Measurements from ENCODE around the gene DZIP1L.
"Not testable (repeated sequence)": the region's sequence is repeated elsewhere in the genome, so short reads cannot be mapped to it uniquely, and the experiment has no call there.

- TF ChIP-seq CTCF, POLR2A (IDR thresholded peaks at IDR 0.05): not testable (repeated sequence)
Measured at GRCh38 chr3:138101351-138101940, 14.0 kb downstream of the DZIP1L start.
